Activated CD4-positive, alpha-beta memory T cell treated with anti-CD3 and anti-CD28 coated beads, Interleukin-2, amount 10 ng/mL, durations not matched to agents 7 days and 5 days (primary cell): Measurements from ENCODE around the gene FGF2. TPM values are rescaled to one million over a fixed set of nuclear protein-coding genes. Genes with fewer than 3 reads are reported as not detected.

ENCODE experiments used
- CTCF ChIA-PET: fragments of 350-600 bp; sonication (Branson Sonifier 250); formaldehyde crosslinking; loops from one replicate; lab custom pipeline; 2021; ENCODE audit warnings: antibody characterized with exemption, inconsistent platforms; lab: Charles Lee
- POLR2A ChIA-PET: fragments of 350-600 bp; sonication (Branson Sonifier 250); formaldehyde crosslinking; loops from one replicate; lab custom pipeline; 2021; ENCODE audit warnings: antibody characterized with exemption; lab: Charles Lee
- DNase-seq: peaks from one replicate; pipeline ENCODE4 v3.0.0-alpha.2; 2020
- H3K27ac Mint-ChIP-seq: one replicate; pipeline ENCODE4 v1.8.0; 2021; ENCODE audit warnings: mild to moderate bottlenecking, mixed read lengths
- H3K27me3 Mint-ChIP-seq: one replicate; pipeline ENCODE4 v1.8.0; 2021; ENCODE audit warnings: mixed read lengths
- H3K36me3 Mint-ChIP-seq: one replicate; pipeline ENCODE4 v1.8.0; 2021; ENCODE audit warnings: low read depth, mixed read lengths
- H3K4me1 Mint-ChIP-seq: one replicate; pipeline ENCODE4 v1.8.0; 2021; ENCODE audit warnings: mixed read lengths
- H3K4me3 Mint-ChIP-seq: one replicate; pipeline ENCODE4 v1.8.0; 2021; ENCODE audit warnings: mild to moderate bottlenecking, mixed read lengths
- H3K9me3 Mint-ChIP-seq: one replicate; pipeline ENCODE4 v1.8.0; 2021; ENCODE audit warnings: mixed read lengths
- total RNA-seq, 2 experiments: library from RNA; stranded (reverse); gene quantifications; one replicate each; pipeline ENCODE4 v1.2.3, GENCODE V29; 2021

Gene FGF2
- total RNA-seq, 2 experiments from 2014 or later, result 0.25 TPM

DNA sequence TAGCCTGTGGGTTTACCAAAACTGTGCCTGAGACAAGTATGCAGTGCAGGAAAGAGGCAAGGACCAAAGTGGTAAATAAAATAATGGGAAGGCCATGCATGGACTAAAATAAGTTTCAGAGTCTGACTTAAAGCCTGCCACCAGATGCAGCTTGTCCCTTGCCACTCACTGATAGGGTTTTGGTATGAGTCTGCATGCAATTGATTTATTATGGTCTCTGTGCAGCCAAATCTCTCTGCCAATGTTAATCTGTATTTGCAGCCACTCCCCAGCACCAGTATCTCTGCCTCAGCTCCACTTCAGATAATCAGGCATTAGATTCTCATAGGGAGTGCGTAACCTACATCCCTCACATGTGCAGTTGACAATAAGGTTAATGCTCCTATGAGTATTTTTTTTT, 5.5 kb upstream of the FGF2 start:
- ChIA-PET CTCF (no interaction called here), POLR2A (no interaction called here)
- Mint-ChIP-seq H3K27me3 (peaks cover 53% of the 10 kb centered on the region), H3K36me3 (no peaks in the 10 kb centered on the region), H3K4me1 (peaks cover 2% of the 10 kb centered on the region), H3K4me3 (no peak overlapping the region), H3K27ac (no peak overlapping the region), H3K9me3 (no peaks in the 10 kb centered on the region)
- DNase-seq, result no peak

DNA sequence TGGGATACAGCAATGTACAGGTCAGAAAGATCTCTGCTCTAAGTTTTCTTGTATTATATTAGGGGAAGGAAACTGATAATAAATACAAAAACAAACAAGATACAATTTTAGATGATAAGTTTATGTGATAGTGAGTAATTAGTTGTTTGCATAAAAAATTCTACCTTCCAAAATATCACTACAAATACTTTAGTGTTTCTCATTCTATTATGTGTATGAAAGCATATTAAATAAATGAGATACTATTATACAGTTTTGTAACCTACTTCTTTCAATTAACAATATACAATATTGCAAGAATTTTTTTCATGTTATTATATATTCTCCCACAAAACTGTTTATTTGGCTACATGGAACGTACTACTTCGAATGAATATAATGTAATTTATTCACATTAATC, 4.2 kb upstream of the FGF2 start:
- H3K27me3 Mint-ChIP-seq, result peaks cover 54% of the 10 kb centered on the region
- CTCF ChIA-PET, result no interaction called here

DNA sequence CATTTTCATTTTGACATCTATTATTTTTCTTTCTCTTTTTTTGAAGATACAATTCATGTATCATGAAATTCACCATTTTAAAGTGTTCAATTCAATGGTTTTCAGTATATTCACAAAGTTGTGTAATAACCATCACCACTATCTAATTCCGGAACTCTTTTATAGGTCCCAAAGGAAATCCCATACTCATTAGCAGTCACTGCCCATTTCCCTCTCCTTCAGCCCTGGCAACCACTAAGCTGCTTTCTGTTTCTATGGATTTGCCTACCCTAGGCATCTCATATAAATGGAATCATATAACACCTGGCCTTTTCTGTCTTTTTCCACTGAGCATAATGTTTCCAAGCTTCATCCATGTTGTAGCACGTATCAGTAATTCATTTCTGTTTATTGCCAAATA, 3.2 kb upstream of the FGF2 start:
- DNase-seq, result no peak
- H3K27me3 Mint-ChIP-seq, result peaks cover 59% of the 10 kb centered on the region
- no peaks in the 10 kb centered on the region for H3K36me3 Mint-ChIP-seq
- ChIA-PET POLR2A (no interaction called here), CTCF (no interaction called here)
- H3K27ac Mint-ChIP-seq, result no peak overlapping the region
- H3K4me3 Mint-ChIP-seq, result no peak overlapping the region
- no peaks in the 10 kb centered on the region for H3K9me3 Mint-ChIP-seq
- H3K4me1 Mint-ChIP-seq, result peaks cover 11% of the 10 kb centered on the region

More for the DNA sequence above, 4.2 kb upstream of the FGF2 start:
- Mint-ChIP-seq H3K36me3 (no peaks in the 10 kb centered on the region), H3K4me3 (no peak overlapping the region), H3K27ac (no peak overlapping the region), H3K9me3 (no peaks in the 10 kb centered on the region), H3K4me1 (peaks cover 2% of the 10 kb centered on the region)
- DNase-seq, result no peak
- POLR2A ChIA-PET, result no interaction called here

DNA sequence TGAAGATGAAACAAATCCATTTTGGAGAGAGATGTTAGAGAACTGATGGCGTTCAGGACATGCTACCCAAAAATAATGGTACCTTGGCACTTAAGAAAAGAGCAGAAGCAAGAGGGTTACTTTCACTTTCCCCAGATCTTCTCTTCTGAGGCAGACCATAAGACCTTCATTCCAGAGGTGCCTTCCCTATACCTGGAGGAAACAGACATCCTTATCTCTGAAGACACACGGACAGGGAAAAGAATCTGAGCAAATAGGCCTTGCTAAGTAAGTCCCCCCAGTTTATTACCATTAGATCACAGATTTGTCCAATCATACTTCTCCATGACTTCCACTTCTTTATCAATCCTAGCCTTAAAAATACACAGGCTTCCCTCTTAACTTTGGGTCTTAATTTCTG, 2.0 kb upstream of the FGF2 start:
- Mint-ChIP-seq H3K27ac (no peak overlapping the region), H3K36me3 (no peaks in the 10 kb centered on the region), H3K27me3 (peaks cover 65% of the 10 kb centered on the region), H3K9me3 (no peaks in the 10 kb centered on the region), H3K4me1 (peaks cover 11% of the 10 kb centered on the region), H3K4me3 (no peak overlapping the region)
- ChIA-PET CTCF (no interaction called here), POLR2A (no interaction called here)
- DNase-seq, result no peak

DNA sequence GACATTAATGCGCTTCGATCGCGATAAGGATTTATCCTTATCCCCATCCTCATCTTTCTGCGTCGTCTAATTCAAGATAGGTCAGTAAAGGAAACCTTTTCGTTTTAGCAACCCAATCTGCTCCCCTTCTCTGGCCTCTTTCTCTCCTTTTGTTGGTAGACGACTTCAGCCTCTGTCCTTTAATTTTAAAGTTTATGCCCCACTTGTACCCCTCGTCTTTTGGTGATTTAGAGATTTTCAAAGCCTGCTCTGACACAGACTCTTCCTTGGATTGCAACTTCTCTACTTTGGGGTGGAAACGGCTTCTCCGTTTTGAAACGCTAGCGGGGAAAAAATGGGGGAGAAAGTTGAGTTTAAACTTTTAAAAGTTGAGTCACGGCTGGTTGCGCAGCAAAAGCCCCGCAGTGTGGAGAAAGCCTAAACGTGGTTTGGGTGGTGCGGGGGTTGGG, 528 bp upstream of the FGF2 start:
- Mint-ChIP-seq H3K4me3 (peak overlapping the region; percentile 57), H3K4me1 (peaks cover 11% of the 10 kb centered on the region), H3K36me3 (no peaks in the 10 kb centered on the region), H3K27ac (no peak overlapping the region), H3K27me3 (peaks cover 68% of the 10 kb centered on the region), H3K9me3 (no peaks in the 10 kb centered on the region)
- ChIA-PET CTCF (no interaction called here), POLR2A (no interaction called here)
- DNase-seq, result no peak

DNA sequence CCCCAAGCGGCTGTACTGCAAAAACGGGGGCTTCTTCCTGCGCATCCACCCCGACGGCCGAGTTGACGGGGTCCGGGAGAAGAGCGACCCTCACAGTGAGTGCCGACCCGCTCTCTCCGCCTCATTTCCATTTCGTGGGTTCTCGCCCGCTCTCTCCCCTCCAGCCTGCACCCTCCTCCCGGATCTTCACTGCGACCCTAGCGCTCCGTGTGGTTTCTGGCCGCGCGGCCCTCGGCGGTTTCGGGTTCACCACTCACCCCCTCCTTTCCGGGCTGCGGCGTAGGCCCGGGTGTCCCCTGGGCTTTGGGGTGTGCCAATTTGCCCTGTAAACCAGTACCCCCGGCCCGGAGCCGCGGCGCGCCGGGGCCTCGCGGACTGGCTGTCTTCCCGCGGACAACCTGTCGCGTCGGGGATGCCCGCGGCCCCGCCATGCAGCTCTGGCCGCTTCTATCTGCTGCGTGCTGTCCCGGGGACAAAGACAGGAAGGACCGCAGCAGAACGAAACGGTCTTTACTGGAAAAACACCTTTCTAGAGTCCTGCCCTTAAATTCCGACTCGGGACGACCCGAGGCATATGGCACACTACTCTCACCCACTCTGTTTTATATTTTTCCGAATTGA, 737 bp downstream of the FGF2 start:
- Mint-ChIP-seq H3K27ac (no peak overlapping the region), H3K36me3 (no peaks in the 10 kb centered on the region), H3K4me1 (peaks cover 11% of the 10 kb centered on the region), H3K27me3 (peaks cover 69% of the 10 kb centered on the region), H3K4me3 (peak overlapping the region; percentile 69), H3K9me3 (no peaks in the 10 kb centered on the region)
- CTCF ChIA-PET, result interaction anchor here (1.3 kb wide), 1 partner anchor 28 kb away, joined by 3 read pairs; no protein-coding TSS in a partner anchor
- POLR2A ChIA-PET, result interaction anchor here (1.3 kb wide), 1 partner anchor 95 kb away, joined by 3 read pairs; the partner anchor contains the start of gene BBS12
- peak; percentile 30 for DNase-seq

DNA sequence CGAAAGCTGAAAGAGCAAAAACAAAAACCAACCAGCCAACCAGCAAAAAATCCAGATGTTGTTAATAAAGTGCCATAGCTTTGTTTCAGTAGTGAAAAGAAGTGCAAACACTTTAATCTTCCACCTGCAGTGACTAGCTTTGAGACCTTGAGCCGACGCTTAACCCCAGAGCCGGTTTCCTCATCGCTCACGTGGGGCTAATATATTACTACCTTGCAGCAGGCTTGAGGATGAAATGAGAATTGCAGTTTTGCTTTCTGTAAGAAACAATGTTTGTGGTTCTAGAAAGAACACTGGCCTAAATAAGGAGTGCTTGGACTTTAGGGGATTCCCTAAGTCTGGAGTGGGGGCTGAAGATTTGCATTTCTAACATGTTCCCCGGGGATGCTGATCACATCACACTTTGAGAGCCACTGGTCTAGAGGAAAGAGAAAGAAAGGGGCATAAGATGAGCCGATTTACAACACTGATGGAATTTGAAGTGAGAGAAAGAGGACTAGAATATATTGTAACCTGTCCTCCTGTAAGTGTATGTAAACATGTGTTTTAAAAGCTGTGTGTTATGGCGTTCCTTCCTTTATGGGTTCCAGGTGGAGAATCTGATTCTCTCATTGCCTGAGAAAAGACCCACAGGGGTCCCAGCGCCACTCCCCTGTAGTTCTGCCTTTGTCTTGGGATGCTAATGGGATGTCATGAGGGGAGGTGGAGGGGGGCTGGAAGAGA, 1.4 kb downstream of the FGF2 start:
- Mint-ChIP-seq H3K36me3 (no peaks in the 10 kb centered on the region), H3K27ac (no peak overlapping the region), H3K4me3 (peak overlapping the region; percentile 69), H3K27me3 (peaks cover 73% of the 10 kb centered on the region), H3K9me3 (no peaks in the 10 kb centered on the region), H3K4me1 (peaks cover 11% of the 10 kb centered on the region)
- DNase-seq, result peak; percentile 43
- ChIA-PET CTCF (interaction anchor here (1.3 kb wide), 1 partner anchor 27 kb away, joined by 3 read pairs; no protein-coding TSS in a partner anchor), POLR2A (interaction anchor here (1.3 to 1.5 kb wide), 2 partner anchors 94 to 95 kb away, joined by 3 to 4 read pairs; partner anchors contain the start of gene BBS12)

DNA sequence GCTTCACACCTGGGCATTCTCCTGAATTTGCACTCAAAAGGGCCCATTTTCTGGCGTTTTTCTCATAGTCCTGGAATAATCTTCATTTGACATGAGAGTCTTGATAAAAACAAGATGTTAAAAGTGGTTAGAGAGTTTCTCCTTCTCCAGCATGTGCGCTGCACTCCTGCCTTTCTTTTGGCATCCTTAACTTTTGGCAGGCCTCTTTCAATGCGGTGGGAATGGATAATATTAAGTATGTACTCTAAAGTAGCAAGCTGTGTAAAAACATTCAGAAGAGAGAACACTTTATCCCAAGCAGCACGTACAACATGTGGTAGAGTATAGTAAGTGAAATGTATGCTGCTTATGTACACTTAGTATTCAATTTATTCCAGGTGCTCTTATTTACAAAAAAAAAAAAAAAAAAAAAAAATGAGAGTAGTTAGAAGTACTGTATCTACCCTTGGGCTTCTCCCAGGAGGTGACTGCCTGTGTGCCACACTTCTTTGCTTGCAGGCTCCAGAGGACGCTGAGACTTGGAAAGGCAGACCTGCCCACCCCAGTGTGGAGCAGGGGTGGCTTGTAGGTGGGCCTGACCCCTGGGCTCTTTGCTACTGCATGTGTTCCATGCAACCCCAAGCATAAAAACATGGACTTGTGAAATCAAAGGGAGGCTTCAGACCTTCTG, 3.9 kb downstream of the FGF2 start:
- H3K27me3 Mint-ChIP-seq, result peaks cover 59% of the 10 kb centered on the region
- POLR2A ChIA-PET, result interaction anchor here (0.6 kb wide), 1 partner anchor 191 kb away, joined by 3 read pairs; no protein-coding TSS in a partner anchor
- H3K4me1 Mint-ChIP-seq, result peaks cover 11% of the 10 kb centered on the region
- CTCF ChIA-PET, result no interaction called here
- no peak for DNase-seq
- H3K4me3 Mint-ChIP-seq, result no peak overlapping the region
- no peaks in the 10 kb centered on the region for H3K9me3 Mint-ChIP-seq
- no peaks in the 10 kb centered on the region for H3K36me3 Mint-ChIP-seq
- no peak overlapping the region for H3K27ac Mint-ChIP-seq

DNA sequence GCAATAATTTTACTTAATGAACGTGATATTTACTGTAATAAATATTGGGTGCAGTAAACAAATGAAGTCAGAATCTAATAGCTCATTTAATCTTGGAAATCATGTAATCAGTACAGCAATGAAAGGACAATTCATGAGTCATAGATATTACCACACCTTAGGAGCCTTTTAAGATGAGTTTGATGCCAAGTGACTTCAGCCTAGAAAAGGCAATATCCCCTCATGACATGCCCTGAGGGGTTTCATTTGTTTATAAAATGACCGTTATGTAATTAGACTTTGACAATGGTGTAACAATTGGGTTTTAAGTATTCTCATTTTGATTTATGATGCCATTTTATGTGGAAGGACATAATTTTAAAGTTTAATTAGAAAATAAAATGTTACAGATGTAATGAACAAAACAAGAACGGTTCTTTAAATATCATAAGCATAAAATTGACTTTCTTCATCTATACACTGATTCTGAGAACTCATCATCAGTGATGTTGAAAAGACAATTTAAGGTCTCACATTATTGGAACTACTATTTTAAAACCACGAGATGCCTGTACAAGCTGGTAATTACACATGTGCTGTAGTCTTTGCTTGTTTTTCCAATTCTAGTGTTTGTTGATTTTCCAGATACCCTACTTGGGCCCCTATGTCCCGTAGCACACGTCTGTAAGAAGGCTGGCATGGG, 5.0 kb downstream of the FGF2 start:
- no peak for DNase-seq
- POLR2A ChIA-PET, result interaction anchor here (0.6 kb wide), 1 partner anchor 190 kb away, joined by 3 read pairs; no protein-coding TSS in a partner anchor
- peaks cover 10% of the 10 kb centered on the region for H3K4me1 Mint-ChIP-seq
- peaks cover 52% of the 10 kb centered on the region for H3K27me3 Mint-ChIP-seq
- no peaks in the 10 kb centered on the region for H3K36me3 Mint-ChIP-seq
- CTCF ChIA-PET, result no interaction called here
- no peaks in the 10 kb centered on the region for H3K9me3 Mint-ChIP-seq
- H3K27ac Mint-ChIP-seq, result no peak overlapping the region
- H3K4me3 Mint-ChIP-seq, result no peak overlapping the region

DNA sequence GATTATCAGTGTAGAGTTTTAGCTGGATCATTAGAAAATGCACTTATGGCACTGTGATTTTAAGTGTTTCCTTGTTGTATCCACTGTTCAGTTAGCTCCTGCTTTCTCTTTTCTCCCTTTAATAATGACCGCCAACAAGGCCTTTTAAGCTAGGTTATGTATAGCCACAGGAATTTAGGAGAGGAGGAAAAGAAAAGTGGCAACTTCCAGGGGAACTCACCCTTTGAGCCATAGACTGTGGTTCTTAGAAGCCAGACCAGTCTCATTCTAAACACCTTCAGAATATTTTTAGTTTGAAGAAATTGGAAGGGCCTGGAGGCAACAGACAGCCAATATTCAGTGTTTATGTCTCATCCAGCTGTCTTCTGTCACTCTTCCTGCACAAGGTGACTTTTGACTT, 6.1 kb downstream of the FGF2 start:
- POLR2A ChIA-PET, result no interaction called here
- no peaks in the 10 kb centered on the region for H3K9me3 Mint-ChIP-seq
- H3K4me1 Mint-ChIP-seq, result peaks cover 7% of the 10 kb centered on the region
- DNase-seq, result no peak
- no peak overlapping the region for H3K4me3 Mint-ChIP-seq
- CTCF ChIA-PET, result interaction anchor here (1.0 to 1.2 kb wide), 3 partner anchors 43 to 100 kb away, joined by 3 to 4 read pairs (median 3); partner anchors contain the start of gene BBS12
- peaks cover 54% of the 10 kb centered on the region for H3K27me3 Mint-ChIP-seq
- no peak overlapping the region for H3K27ac Mint-ChIP-seq
- no peaks in the 10 kb centered on the region for H3K36me3 Mint-ChIP-seq

DNA sequence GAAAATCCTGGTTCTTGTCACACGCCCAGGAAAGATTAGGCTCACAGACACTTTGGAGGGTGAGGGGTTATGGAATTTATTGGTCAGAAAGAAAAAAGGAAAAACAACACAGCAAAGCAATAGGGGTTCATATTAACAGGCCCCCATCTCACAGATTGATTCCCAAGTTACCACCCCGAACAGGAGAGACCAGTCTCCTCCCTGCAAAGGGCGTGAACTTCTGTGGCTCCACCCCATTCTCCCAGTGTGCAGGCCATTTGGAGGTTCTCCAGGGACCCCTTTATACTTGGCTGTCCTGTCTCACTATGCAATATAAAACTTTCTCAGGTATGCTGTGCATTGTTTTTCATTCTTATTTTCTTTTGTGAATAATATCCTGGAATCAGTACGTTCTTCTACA, 7.4 kb downstream of the FGF2 start:
- no peaks in the 10 kb centered on the region for H3K9me3 Mint-ChIP-seq
- H3K36me3 Mint-ChIP-seq, result no peaks in the 10 kb centered on the region
- peaks cover 41% of the 10 kb centered on the region for H3K27me3 Mint-ChIP-seq
- H3K4me1 Mint-ChIP-seq, result no peaks in the 10 kb centered on the region
- no peak overlapping the region for H3K27ac Mint-ChIP-seq
- POLR2A ChIA-PET, result no interaction called here
- no peak for DNase-seq
- CTCF ChIA-PET, result no interaction called here
- no peak overlapping the region for H3K4me3 Mint-ChIP-seq

DNA sequence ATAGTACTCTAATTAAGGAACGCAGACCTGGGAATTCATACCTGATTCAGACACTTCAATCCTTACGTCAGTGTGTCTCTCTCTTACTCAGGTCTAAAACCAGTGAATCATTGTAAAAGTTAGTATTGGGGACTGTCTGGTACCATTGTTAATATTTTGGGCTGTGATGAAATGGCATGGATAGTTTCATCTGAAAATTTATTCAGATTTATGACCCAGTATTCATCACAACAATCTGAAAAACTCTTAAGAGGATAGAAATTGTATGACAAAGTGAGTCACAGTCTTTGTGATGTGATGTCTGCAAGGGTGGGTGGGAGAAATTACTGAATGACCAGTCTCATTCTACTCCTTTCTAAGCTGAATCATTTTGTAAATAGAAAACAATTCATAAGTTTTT, 10.3 kb downstream of the FGF2 start:
- H3K4me1 Mint-ChIP-seq, result no peaks in the 10 kb centered on the region
- DNase-seq, result no peak
- ChIA-PET POLR2A (no interaction called here), CTCF (interaction anchor here (1.0 kb wide), 1 partner anchor 80 kb away, joined by 6 read pairs; no protein-coding TSS in a partner anchor)
- peaks cover 31% of the 10 kb centered on the region for H3K27me3 Mint-ChIP-seq
- H3K4me3 Mint-ChIP-seq, result no peak overlapping the region
- no peaks in the 10 kb centered on the region for H3K9me3 Mint-ChIP-seq
- H3K36me3 Mint-ChIP-seq, result no peaks in the 10 kb centered on the region
- no peak overlapping the region for H3K27ac Mint-ChIP-seq
